Left lung (tissue), 10 donors: Measurements from ENCODE around the gene YIPF5. TPM values are rescaled to one million over a fixed set of nuclear protein-coding genes. Genes with fewer than 3 reads are reported as not detected.

Experiments
- ATAC-seq: fragments of 200-7000 bp; cut with Tn5 transposase; one replicate; pipeline ENCODE4 v1.9.1; 2020; ENCODE audit warnings: moderate library complexity
- DNase-seq, 4 donors: peaks; one replicate each; pipeline ENCODE4 v3.0.0-alpha.2; 2013 to 2020
- H3K27ac ChIP-seq, 2 donors: fragments of 200-600 bp; sonication (generic) in 1 of 2; one replicate each; pipeline versions ENCODE4 v1.5.0 to v1.8.0; 2020 to 2021
- H3K27me3 ChIP-seq, 2 donors: fragments of 200-600 bp; sonication (generic) in 1 of 2; one replicate each; pipeline versions ENCODE4 v1.5.0 to v1.8.0; 2020 to 2021
- H3K36me3 ChIP-seq, 2 donors: fragments of 200-600 bp; sonication (generic) in 1 of 2; one replicate each; pipeline versions ENCODE4 v1.5.0 to v1.8.0; 2020 to 2021
- H3K4me1 ChIP-seq, 2 donors: fragments of 200-600 bp; one replicate each; pipeline ENCODE4 v1.8.0; 2021
- H3K4me3 ChIP-seq, 2 donors: fragments of 200-600 bp; sonication (generic) in 1 of 2; one replicate each; pipeline versions ENCODE4 v1.5.0 to v1.8.0; 2020 to 2021; ENCODE audit warnings: mild to moderate bottlenecking in 1 of 2
- H3K9me3 ChIP-seq, 2 donors: fragments of 200-600 bp; sonication (generic) in 1 of 2; one replicate each; pipeline versions ENCODE4 v1.5.0 to v1.8.0; 2020 to 2021
- intact Hi-C, 2 donors: fragments of 100-400 bp; cut with DNase I; formaldehyde crosslinking; loops; one replicate each; pipeline versions ENCODE4 v1.11.2 to v1.14.2; 2022
- polyA plus RNA-seq, 6 donors: library from polyadenylated mRNA; unstranded; fragments of 120-200 nt; gene quantifications; one replicate each; pipeline ENCODE4 v1.2.1, GENCODE V29; 2013; ENCODE audit not compliant: insufficient read length in 6 of 6
- total RNA-seq, 2 donors: library from RNA; stranded (reverse); fragmentation: NEBNext Ultra II Directional; extraction: Animal tissue kit (Norgen Biotek cat#: 25700); gene quantifications; one replicate each; pipeline ENCODE4 v1.2.1, GENCODE V29; 2021
- TF ChIP-seq, protein P1 (sequence below), 2 donors: fragments of 200-600 bp; sonication (generic) in 1 of 2; IDR thresholded peaks; one replicate each; pipeline versions ENCODE4 v1.5.0 to v1.8.0; 2021; ENCODE audit warnings: antibody characterized with exemption in 2 of 2
- donor health status: DM: no; HTN: yes; CAD: no.
- donor health status: DM: no; HTN: no; CAD: no.

YIPF5 gene
- total and polyA plus RNA-seq, 8 donors = 58.9 to 67.6 (median 62.8) TPM

DNA sequence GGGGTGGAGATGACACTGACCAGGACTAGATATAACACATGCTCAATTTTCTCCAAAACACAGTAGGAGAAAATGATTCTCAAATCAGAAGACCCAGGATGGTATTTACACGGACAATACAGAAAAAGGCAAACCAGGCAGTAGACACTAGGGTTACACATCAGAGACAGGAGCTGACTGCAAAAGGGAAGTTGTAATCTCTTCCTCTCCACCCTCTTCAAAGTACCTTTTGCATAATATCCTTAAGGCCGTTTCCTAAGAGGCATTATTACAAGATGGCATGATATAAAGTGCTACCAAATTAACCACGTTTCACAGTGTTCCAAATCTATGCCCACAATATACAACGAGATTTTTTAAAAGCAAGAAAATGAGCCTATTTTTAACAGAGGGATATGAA, 39.2 kb downstream of the YIPF5 start:
- Histone ChIP-seq H3K4me1 (no peaks in the 10 kb centered on the region), H3K27ac (no peak overlapping the region), H3K9me3 (no peaks in the 10 kb centered on the region), H3K36me3 (no peaks in the 10 kb centered on the region), H3K27me3 (no peaks in the 10 kb centered on the region), H3K4me3 (no peak overlapping the region)
- TF ChIP-seq, protein P1, sequence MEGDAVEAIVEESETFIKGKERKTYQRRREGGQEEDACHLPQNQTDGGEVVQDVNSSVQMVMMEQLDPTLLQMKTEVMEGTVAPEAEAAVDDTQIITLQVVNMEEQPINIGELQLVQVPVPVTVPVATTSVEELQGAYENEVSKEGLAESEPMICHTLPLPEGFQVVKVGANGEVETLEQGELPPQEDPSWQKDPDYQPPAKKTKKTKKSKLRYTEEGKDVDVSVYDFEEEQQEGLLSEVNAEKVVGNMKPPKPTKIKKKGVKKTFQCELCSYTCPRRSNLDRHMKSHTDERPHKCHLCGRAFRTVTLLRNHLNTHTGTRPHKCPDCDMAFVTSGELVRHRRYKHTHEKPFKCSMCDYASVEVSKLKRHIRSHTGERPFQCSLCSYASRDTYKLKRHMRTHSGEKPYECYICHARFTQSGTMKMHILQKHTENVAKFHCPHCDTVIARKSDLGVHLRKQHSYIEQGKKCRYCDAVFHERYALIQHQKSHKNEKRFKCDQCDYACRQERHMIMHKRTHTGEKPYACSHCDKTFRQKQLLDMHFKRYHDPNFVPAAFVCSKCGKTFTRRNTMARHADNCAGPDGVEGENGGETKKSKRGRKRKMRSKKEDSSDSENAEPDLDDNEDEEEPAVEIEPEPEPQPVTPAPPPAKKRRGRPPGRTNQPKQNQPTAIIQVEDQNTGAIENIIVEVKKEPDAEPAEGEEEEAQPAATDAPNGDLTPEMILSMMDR (IDR thresholded peaks at IDR 0.05) = no peak
- no peak for DNase-seq
- intact Hi-C loops = no loop called here
- no peak for ATAC-seq

DNA sequence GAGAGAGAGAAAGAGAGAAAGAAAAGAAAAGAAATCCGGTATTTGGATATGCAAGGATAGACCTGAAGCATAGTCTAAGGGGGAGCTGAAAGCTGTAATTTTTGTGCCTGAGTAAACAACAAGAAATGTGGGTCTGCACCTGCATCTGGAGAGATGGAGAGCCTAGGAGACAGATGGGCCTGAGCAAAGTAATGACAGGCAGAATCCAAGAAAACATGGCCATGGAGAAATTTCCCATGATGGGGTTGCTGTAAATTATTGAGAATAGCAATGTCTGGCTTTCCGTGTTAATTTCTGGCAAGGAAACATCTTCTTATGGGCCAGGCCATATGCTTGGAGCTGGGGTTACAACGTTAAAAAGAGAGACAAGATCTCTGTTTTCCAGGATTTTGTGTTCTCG, 40.2 kb downstream of the YIPF5 start:
- H3K27me3 ChIP-seq = no peaks in the 10 kb centered on the region
- no peaks in the 10 kb centered on the region for H3K36me3 ChIP-seq
- DNase-seq (no peak), ATAC-seq (no peak)
- no peak overlapping the region for H3K4me3 ChIP-seq
- no peaks in the 10 kb centered on the region for H3K9me3 ChIP-seq
- H3K27ac ChIP-seq = no peak overlapping the region
- peaks cover 0 to 3% of the 10 kb centered on the region in 2 donors for H3K4me1 ChIP-seq
- TF ChIP-seq, protein P1 (IDR thresholded peaks at IDR 0.05) = no peak
- intact Hi-C loops = no loop called here

DNA sequence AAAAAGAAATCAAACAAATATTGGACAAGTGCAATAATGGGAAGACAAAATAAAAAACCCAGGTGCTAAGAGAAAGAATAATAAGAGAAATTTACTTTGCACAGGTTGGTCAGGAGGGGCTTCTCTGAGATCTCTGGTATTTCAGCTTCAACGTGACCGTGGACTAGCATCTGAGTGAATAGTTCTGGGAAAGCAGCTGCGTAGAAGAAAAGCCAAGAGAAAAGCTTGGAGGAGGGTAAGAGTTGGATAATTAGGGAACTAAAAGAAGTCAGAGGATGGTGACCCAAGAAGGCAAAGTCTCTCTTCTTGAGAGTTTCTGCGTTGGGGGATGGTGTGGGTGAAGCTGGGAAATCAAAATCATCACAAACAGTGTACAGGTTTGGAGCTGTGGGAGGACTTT, 41.6 kb downstream of the YIPF5 start:
- intact Hi-C loops = no loop called here
- no peaks in the 10 kb centered on the region for H3K27me3 ChIP-seq
- H3K36me3 ChIP-seq = no peaks in the 10 kb centered on the region
- TF ChIP-seq, protein P1 (IDR thresholded peaks at IDR 0.05) = no peak
- no peaks in the 10 kb centered on the region for H3K9me3 ChIP-seq
- H3K4me3 ChIP-seq = no peak overlapping the region
- no peak for DNase-seq
- H3K4me1 ChIP-seq = peaks cover 0 to 3% of the 10 kb centered on the region in 2 donors
- H3K27ac ChIP-seq = no peak overlapping the region
- ATAC-seq = no peak

DNA sequence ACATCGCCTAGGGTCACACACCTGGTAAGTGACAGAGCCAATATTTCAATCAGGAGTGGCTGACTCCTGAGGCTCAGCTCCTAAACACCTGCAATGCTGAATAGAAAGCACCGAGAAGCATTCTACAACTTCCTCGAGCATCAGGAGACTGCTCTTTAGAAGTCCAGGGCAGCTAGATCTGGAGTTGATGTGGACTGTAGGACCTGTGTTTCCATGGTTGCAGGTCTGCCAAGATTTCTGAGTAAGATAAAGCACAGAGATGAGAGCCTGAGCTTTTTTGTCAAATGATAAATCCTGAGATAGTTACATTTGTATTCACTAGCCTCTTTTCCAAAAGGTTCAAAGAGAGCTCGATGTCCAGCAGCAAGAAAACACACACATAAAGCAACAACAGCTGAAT, 43.8 kb downstream of the YIPF5 start:
- intact Hi-C loops = no loop called here
- TF ChIP-seq, protein P1 (IDR thresholded peaks at IDR 0.05) = no peak

DNA sequence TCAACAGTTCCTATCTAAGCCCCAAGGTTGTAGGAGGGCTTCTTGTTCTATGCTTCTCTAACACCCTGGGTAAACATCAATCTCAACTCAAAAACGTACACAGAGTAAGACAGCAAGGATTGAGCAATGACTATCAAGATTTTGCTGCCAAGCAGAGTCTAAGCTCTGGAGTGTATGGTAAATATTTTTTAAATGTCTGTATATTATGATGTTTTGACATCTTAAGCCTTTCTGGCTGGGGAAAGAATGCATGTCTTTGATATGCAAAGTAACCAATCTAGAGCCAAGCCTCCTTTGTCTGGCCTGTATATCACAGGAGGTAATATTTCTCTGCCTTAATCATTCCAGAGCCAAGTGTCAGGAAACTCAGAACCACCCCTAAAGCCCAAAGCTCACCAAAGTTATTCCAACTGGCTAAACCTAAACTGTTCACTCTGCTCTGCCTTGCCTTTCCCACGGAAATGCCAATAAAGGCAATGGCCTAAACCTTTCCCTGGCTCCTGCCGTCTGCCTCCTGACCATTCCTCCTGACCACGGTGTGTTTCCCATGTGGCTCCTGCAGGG, 45.2 kb downstream of the YIPF5 start:
- Histone ChIP-seq H3K9me3 (no peaks in the 10 kb centered on the region), H3K36me3 (no peaks in the 10 kb centered on the region), H3K4me3 (no peak overlapping the region), H3K27ac (no peak overlapping the region), H3K27me3 (no peaks in the 10 kb centered on the region), H3K4me1 (peaks cover 0 to 3% of the 10 kb centered on the region in 2 donors)
- intact Hi-C loops = no loop called here
- TF ChIP-seq, protein P1 (IDR thresholded peaks at IDR 0.05) = no peak
- ATAC-seq (peak; percentile 79), DNase-seq (no peak)

More for the DNA sequence above, 43.8 kb downstream of the YIPF5 start:
- no peak for DNase-seq
- Histone ChIP-seq H3K36me3 (no peaks in the 10 kb centered on the region), H3K27ac (no peak overlapping the region), H3K27me3 (no peaks in the 10 kb centered on the region), H3K4me1 (peaks cover 0 to 3% of the 10 kb centered on the region in 2 donors), H3K4me3 (no peak overlapping the region), H3K9me3 (no peaks in the 10 kb centered on the region)
- ATAC-seq = no peak
